Activated naive CD8-positive, alpha-beta T cell (primary cell): Measurements from ENCODE around the gene BUB1.
"Not testable (repeated sequence)": the region's sequence is repeated elsewhere in the genome, so short reads cannot be mapped to it uniquely, and the experiment has no call there.

Experiments
- H3K27ac Mint-ChIP-seq: one replicate; pipeline ENCODE4 v1.8.0; 2021; ENCODE audit warnings: mixed read lengths
- H3K27me3 Mint-ChIP-seq: one replicate; pipeline ENCODE4 v1.8.0; 2021; ENCODE audit warnings: mixed read lengths
- H3K36me3 Mint-ChIP-seq: one replicate; pipeline ENCODE4 v1.8.0; 2021; ENCODE audit warnings: mixed read lengths
- H3K4me1 Mint-ChIP-seq: one replicate; pipeline ENCODE4 v1.8.0; 2021; ENCODE audit warnings: low read depth, mixed read lengths
- H3K4me3 Mint-ChIP-seq: one replicate; pipeline ENCODE4 v1.8.0; 2021; ENCODE audit warnings: mild to moderate bottlenecking, mixed read lengths
- H3K9me3 Mint-ChIP-seq: one replicate; pipeline ENCODE4 v1.8.0; 2021; ENCODE audit warnings: low read depth, mixed read lengths

Gene BUB1

DNA sequence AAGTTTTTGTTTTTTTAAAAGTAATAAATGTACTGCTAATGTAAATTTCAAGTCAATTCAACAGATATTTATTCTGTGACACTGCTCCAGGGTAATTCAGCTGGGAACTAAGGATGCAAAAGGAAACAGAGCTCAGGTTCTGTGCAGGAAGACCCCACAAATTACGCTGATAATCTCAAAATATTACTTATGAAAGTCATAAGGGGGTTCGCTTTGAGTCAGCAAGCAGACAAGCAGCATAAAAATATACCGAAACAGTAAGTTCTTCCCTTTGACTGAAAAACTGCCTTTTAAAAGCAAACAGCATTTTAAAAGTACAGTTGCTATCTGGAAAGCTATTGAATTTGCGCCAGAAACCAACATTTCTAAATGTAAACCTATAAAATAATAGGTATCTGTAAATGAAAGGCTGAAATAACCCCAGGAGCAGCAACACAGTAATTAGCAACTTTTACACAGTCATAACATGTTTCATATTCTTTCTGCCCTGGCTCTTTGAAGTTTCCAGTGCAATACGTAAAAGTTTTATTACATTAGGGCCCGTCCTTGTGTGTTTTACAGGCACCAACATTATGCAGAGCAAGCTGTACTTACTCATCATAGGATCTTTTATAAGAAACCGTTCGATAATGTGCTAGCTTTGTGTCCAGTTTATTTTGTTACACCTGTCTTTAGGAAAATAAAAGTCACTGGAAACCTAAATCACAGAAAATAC is 68.9 kb downstream of the BUB1 start:
- H3K4me1 Mint-ChIP-seq, H3K9me3 Mint-ChIP-seq, H3K27ac Mint-ChIP-seq, H3K4me3 Mint-ChIP-seq, H3K36me3 Mint-ChIP-seq, H3K27me3 Mint-ChIP-seq: not testable (repeated sequence)

- H3K9me3 Mint-ChIP-seq, H3K4me1 Mint-ChIP-seq, H3K27ac Mint-ChIP-seq, H3K36me3 Mint-ChIP-seq, H3K27me3 Mint-ChIP-seq, H3K4me3 Mint-ChIP-seq: not testable (repeated sequence)
Observed at GRCh38 chr2:110605057-110605456, 72.8 kb downstream of the BUB1 start.

DNA sequence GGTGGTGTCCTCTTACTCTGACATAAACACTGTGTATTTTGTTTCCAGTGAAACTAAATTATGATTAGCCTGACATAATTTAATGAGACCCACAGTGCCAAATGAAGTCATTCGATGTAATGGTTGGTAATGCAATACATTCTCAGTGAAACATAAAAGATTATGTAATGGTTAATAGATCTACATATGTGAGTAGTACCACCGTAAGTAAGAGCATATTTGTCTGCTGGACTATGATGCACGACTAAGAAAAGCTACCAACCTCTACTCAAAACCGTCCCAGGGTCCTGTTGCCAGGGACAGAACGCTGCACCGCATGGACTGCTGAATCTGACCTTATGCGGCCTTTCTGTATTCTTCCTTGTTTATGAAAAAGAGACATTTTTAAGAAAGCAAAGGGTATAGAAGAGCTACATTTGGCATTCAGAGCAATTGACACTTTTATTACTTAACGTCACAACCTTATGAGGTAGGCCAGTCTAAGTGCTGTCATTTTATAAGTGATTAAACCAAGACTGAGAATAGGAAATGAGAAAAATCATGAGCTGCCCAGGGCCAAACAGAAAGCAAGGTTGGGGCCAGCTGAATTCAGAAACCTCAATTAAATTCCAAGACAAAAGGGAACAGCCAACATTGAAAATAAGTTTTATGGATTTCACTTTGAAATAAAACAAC is 73.8 kb downstream of the BUB1 start:
- H3K27me3 Mint-ChIP-seq, H3K27ac Mint-ChIP-seq, H3K36me3 Mint-ChIP-seq, H3K9me3 Mint-ChIP-seq, H3K4me3 Mint-ChIP-seq, H3K4me1 Mint-ChIP-seq: not testable (repeated sequence)

DNA sequence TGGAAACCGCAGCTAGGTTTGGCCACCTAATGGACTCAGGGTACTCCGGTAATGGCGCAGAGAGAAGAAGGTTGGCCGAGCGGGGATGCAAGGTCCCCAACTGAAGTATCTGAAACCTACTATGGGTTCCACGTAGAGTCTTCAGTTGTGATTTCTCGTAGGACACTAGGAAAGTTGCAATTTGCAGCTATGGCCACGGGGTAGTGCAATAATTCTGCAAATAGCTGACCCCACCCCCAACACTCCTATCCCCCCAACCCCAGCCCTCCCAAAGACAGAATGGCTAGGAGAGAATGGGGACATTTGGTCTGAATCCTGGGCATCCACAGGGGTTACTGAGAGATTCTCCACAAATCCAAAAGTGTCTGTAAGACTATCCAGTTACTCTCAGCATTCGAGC is 75.7 kb downstream of the BUB1 start:
- not testable (repeated sequence) for H3K4me3 Mint-ChIP-seq

DNA sequence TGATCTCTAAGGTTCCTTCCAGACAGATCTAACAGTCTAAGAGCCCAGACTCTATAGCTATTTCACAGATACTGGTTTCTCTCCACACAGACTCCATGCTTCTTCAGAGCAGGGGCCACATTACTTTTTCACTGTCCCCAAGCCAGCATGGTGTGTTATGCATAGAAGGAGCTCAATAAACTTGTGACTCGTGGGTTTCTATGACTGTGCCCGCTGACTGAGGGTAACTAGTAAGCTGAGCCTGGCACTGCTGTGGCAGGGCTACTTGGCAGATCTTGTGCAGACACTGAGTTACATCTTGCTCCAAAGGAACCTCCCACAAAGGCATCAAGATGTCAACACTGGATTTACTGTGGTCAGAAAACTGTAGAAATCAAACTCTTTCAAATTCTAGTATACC is 85.9 kb downstream of the BUB1 start:
- H3K9me3 Mint-ChIP-seq, H3K4me3 Mint-ChIP-seq, H3K4me1 Mint-ChIP-seq, H3K36me3 Mint-ChIP-seq, H3K27ac Mint-ChIP-seq, H3K27me3 Mint-ChIP-seq: not testable (repeated sequence)

More for the DNA sequence above, 75.7 kb downstream of the BUB1 start:
- H3K4me1 Mint-ChIP-seq, H3K27me3 Mint-ChIP-seq, H3K27ac Mint-ChIP-seq, H3K9me3 Mint-ChIP-seq, H3K36me3 Mint-ChIP-seq: not testable (repeated sequence)

DNA sequence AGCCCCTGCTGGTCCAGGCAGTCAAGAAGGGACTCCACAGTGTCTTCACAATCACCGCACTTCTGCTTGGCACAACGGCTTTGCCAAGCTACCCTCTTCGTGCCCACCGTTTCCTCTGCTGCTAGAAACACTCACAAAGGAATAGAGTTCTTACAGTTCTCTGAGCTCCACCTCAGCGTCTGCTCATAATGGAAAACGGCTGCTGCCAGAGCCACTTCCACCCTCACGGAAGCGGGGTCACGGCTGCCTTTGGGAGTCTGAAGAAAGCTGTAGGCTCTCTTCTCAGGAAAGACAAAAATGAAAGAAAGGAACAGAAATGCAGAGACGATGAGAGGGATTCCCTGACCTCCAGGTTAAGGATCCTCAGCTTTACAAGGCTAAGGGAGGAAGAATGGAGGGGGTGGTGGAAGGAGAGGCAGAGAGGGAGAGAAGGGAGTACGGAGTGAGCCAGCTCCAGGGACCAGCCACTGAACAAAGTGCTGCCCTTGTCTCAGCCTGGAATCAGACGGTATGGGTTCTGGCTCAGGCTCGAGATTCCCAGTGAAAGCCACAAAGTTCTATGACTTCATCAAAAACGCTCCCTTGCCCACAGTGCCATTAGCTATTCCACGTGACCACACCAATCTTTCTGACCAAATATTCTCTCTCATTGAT is 88.1 kb downstream of the BUB1 start:
- not testable (repeated sequence) for H3K27me3 Mint-ChIP-seq, H3K4me3 Mint-ChIP-seq, H3K36me3 Mint-ChIP-seq, H3K9me3 Mint-ChIP-seq, H3K27ac Mint-ChIP-seq, H3K4me1 Mint-ChIP-seq

GRCh38 chr2:110588520-110588919 is 89.3 kb downstream of the BUB1 start:
- H3K9me3 Mint-ChIP-seq, H3K4me1 Mint-ChIP-seq, H3K27ac Mint-ChIP-seq, H3K36me3 Mint-ChIP-seq, H3K27me3 Mint-ChIP-seq, H3K4me3 Mint-ChIP-seq: not testable (repeated sequence)
